GM19328 (cell line): ENCODE data around the gene GRID1.

ENCODE experiments used
- ATAC-seq: cut with Tn5 transposase; IDR thresholded peaks from one replicate; pipeline ENCODE4 v1.9.1; 2021; ENCODE audit warnings: mild to moderate bottlenecking, moderate library complexity; ENCODE audit not compliant: unreplicated experiment

The GRID1 gene

GRCh38 chr10:86197166-86197790 is 169.3 kb downstream of the GRID1 start:
- ATAC-seq = no peak

- ATAC-seq = no peak
Observed at GRCh38 chr10:86195521-86196157, 171.0 kb downstream of the GRID1 start.

- no peak for ATAC-seq
Observed at GRCh38 chr10:86194684-86195083, 171.9 kb downstream of the GRID1 start.

- no peak for ATAC-seq
Observed at GRCh38 chr10:86193841-86194240, 172.8 kb downstream of the GRID1 start.

- no peak for ATAC-seq
Observed at GRCh38 chr10:86192691-86193090, 173.9 kb downstream of the GRID1 start.

- no peak for ATAC-seq
Observed at GRCh38 chr10:86192147-86192546, 174.4 kb downstream of the GRID1 start.

- no peak for ATAC-seq
Observed at GRCh38 chr10:86191686-86192085, 174.9 kb downstream of the GRID1 start.

GRCh38 chr10:86191166-86191565 is 175.4 kb downstream of the GRID1 start:
- ATAC-seq = no peak

- no peak for ATAC-seq
Observed at GRCh38 chr10:86190291-86190690, 176.3 kb downstream of the GRID1 start.

- no peak for ATAC-seq
Observed at GRCh38 chr10:86189891-86190290, 176.7 kb downstream of the GRID1 start.

- ATAC-seq = no peak
Observed at GRCh38 chr10:86188796-86189558, 177.6 kb downstream of the GRID1 start.

- ATAC-seq = no peak
Observed at GRCh38 chr10:86188326-86188725, 178.3 kb downstream of the GRID1 start.

- ATAC-seq = no peak
Observed at GRCh38 chr10:86187499-86188239, 178.9 kb downstream of the GRID1 start.

GRCh38 chr10:86186633-86187032 is 180.0 kb downstream of the GRID1 start:
- ATAC-seq = no peak

GRCh38 chr10:86182595-86182994 is 184.0 kb downstream of the GRID1 start:
- ATAC-seq = no peak

- ATAC-seq = no peak
Observed at GRCh38 chr10:86182150-86182549, 184.4 kb downstream of the GRID1 start.

- ATAC-seq = no peak
Observed at GRCh38 chr10:86180861-86181260, 185.7 kb downstream of the GRID1 start.

- ATAC-seq = no peak
Observed at GRCh38 chr10:86179961-86180360, 186.6 kb downstream of the GRID1 start.

GRCh38 chr10:86179153-86179524 is 187.5 kb downstream of the GRID1 start:
- no peak for ATAC-seq

GRCh38 chr10:86178401-86179152 is 188.0 kb downstream of the GRID1 start:
- no peak for ATAC-seq
